IPS DF 19.7 (cell line): ENCODE results near the gene ITGB1.

Source experiments
- DNase-seq: peaks from one replicate; pipeline ENCODE4 v3.0.0-alpha.2; 2013; ENCODE audit warnings: low read depth, low spot score

Gene ITGB1

GRCh38 chr10:32889631-32890212 lies 68.3 kb downstream of the ITGB1 start:
- DNase-seq, result no peak

- DNase-seq, result no peak
These were observed 69.7 kb downstream of the ITGB1 start for GRCh38 chr10:32888161-32888927.

GRCh38 chr10:32887481-32887880 lies 70.5 kb downstream of the ITGB1 start:
- no peak for DNase-seq

- DNase-seq, result no peak
These were observed 76.0 kb downstream of the ITGB1 start for GRCh38 chr10:32882076-32882475.

DNA sequence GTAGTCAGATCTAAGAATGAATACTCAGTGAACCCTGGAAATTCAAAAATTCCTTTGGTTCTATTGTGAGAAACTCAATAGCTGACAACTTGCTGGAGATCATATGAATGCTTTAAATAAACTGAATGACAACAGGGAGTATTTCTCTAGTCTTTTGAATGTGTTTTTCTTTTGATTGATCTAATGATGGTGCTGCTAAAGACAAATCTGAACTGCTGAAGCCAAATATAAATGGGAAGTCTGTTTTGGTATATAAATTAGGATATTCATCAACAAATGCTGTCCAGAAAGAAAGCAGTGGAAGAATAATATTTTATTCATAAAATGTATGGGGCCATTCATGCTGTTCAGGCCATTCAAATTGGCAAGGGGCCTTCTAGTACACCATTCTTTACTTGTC lies 79.4 kb downstream of the ITGB1 start:
- no peak for DNase-seq

- no peak for DNase-seq
These were observed 80.1 kb downstream of the ITGB1 start for GRCh38 chr10:32877915-32878314.

DNA sequence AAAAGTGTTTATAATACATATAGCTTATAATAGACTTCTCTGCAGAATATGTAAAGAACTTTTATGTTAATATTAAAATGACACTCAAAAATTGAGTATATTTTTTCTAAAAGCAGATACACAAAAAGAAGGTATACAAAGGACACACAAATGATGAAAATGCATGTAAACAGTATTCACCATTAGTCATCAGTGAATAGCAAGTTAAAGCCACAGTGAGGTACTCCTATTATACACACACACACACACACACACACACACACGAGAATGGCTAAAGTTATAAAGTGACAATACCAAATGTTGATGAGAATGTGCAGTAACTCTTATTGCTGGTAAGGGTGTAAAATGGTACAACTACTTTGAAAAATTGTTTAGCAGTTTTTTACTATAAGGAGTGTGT lies 92.9 kb downstream of the ITGB1 start:
- DNase-seq, result no peak

GRCh38 chr10:32854435-32854834 lies 103.6 kb downstream of the ITGB1 start:
- DNase-seq, result no peak

DNA sequence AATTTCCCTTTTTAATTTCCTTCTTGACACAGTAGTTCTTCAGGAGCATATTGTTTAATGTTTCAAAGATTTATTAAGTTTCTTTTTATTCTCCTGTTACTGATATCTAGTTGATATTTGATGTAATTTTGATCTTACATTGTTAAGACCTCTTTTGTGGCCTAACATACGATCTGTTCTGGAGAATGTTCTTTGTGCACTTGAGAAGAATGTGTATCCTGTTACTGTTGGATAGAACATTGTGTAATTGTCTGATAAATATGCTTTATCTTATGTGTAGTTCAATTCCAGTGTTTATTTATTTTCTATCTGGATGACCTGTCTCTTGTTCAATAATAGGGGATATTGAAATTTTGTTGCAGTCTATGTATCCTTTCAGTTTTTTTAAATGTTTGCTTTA lies 106.7 kb downstream of the ITGB1 start:
- no peak for DNase-seq
